ENCODE data around the gene GALNS. TPM values are rescaled to one million over a fixed set of nuclear protein-coding genes. Genes with fewer than 3 reads are reported as not detected.
"Not testable (repeated sequence)": the region's sequence is repeated elsewhere in the genome, so short reads cannot be mapped to it uniquely, and the experiment has no call there.

GALNS gene
- total and polyA plus RNA-seq, 2 donors (not counting 1 experiment from before 2014, with no cell fraction given) = 10.6 to 29.6 TPM

- H3K9me3 ChIP-seq (ENCODE audit: control insufficient read depth, insufficient read depth, low read depth, low read length) = no peaks in the 10 kb centered on the region
- H3K36me3 ChIP-seq (ENCODE audit: control insufficient read depth, insufficient read depth, low read length) = no peaks in the 10 kb centered on the region
- no peak overlapping the region for H3K9ac ChIP-seq (ENCODE audit: insufficient read depth, low read length)
- no peak for TF ChIP-seq EZH2 (IDR thresholded peaks at IDR 0.05; ENCODE audit: low read length, missing control alignments)
- TF ChIP-seq, protein P1, sequence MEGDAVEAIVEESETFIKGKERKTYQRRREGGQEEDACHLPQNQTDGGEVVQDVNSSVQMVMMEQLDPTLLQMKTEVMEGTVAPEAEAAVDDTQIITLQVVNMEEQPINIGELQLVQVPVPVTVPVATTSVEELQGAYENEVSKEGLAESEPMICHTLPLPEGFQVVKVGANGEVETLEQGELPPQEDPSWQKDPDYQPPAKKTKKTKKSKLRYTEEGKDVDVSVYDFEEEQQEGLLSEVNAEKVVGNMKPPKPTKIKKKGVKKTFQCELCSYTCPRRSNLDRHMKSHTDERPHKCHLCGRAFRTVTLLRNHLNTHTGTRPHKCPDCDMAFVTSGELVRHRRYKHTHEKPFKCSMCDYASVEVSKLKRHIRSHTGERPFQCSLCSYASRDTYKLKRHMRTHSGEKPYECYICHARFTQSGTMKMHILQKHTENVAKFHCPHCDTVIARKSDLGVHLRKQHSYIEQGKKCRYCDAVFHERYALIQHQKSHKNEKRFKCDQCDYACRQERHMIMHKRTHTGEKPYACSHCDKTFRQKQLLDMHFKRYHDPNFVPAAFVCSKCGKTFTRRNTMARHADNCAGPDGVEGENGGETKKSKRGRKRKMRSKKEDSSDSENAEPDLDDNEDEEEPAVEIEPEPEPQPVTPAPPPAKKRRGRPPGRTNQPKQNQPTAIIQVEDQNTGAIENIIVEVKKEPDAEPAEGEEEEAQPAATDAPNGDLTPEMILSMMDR (conservative IDR thresholded peaks at IDR 0.05 in 1 of 2, IDR thresholded peaks at IDR 0.05 in 1 of 2; ENCODE audit: low read depth in 1 of 2, low read length in 2 of 2) = no peak
- H4K20me1 ChIP-seq (ENCODE audit: control insufficient read depth, extremely low read depth, insufficient read depth, low read length) = no peaks in the 10 kb centered on the region
- H3K4me3 ChIP-seq (replicated peaks in 1 of 4; ENCODE audit: control extremely low read depth in 1 of 4, insufficient read depth in 1 of 4, low read depth in 3 of 4, low read length in 4 of 4) = no peak overlapping the region
- no peaks in the 10 kb centered on the region for H3K4me1 ChIP-seq (ENCODE audit: control insufficient read depth, extremely low read depth, insufficient read depth, low read length)
- H3K79me2 ChIP-seq (ENCODE audit: control insufficient read depth, insufficient read depth, low read length) = no peaks in the 10 kb centered on the region
- no peak overlapping the region for H2AFZ ChIP-seq (ENCODE audit: low read length)
- no peak overlapping the region for H3K27ac ChIP-seq (ENCODE audit: insufficient read depth, low read length)
- H3K4me2 ChIP-seq (ENCODE audit: extremely low read depth, insufficient read depth, low read length) = no peak overlapping the region
- DNase-seq (ENCODE audit: low read depth in 2 of 2) = no peak
- peaks cover 6% of the 10 kb centered on the region for H3K27me3 ChIP-seq (ENCODE audit: control insufficient read depth, insufficient read depth, low read length)
Observed at GRCh38 chr16:88895335-88895734, 38.6 kb upstream of the GALNS start.

DNA sequence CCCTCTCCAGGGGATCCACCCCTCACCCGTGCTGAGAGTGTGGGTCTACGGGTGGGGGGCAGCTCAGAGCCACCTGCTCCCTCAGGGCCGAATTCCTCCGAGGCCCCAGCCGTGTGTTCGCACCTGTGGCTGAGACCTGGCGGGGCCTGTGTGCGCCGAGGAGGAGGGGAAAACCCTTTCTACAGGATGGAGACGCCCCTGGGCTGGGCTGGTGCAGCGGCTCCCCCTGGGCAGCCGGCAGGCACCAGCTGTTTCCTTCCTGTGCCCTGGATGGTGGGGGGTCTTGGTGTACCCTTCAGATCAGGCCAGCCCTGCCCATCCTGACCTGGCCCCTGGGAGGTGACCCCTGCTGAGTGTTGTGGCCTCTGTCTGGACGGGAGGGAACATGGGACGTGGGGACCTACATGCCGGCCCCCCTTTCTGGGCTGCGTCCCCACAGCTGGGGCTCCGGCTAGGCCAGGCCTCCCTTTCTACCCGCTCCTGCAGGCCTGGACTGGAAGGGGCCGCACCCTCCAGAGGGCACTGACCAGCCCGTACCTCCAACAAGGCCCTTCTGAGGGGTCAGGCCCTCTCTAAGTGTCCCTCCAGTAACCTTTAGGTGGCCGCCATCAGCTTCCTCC is 38.0 kb upstream of the GALNS start:
- Histone ChIP-seq H3K9ac (ENCODE audit: insufficient read depth, low read length) (no peak overlapping the region), H3K4me1 (ENCODE audit: control insufficient read depth, extremely low read depth, insufficient read depth, low read length) (no peaks in the 10 kb centered on the region), H4K20me1 (ENCODE audit: control insufficient read depth, extremely low read depth, insufficient read depth, low read length) (no peaks in the 10 kb centered on the region), H3K79me2 (ENCODE audit: control insufficient read depth, insufficient read depth, low read length) (no peaks in the 10 kb centered on the region), H3K4me3 (replicated peaks in 1 of 4; ENCODE audit: control extremely low read depth in 1 of 4, insufficient read depth in 1 of 4, low read depth in 3 of 4, low read length in 4 of 4) (no peak overlapping the region), H2AFZ (ENCODE audit: low read length) (no peak overlapping the region), H3K4me2 (ENCODE audit: extremely low read depth, insufficient read depth, low read length) (no peak overlapping the region), H3K36me3 (ENCODE audit: control insufficient read depth, insufficient read depth, low read length) (no peaks in the 10 kb centered on the region), H3K27me3 (ENCODE audit: control insufficient read depth, insufficient read depth, low read length) (peaks cover under 1% of the 10 kb centered on the region), H3K27ac (ENCODE audit: insufficient read depth, low read length) (no peak overlapping the region), H3K9me3 (ENCODE audit: control insufficient read depth, insufficient read depth, low read depth, low read length) (no peaks in the 10 kb centered on the region)
- DNase-seq (ENCODE audit: low read depth in 2 of 2) = no peak
- TF ChIP-seq EZH2 (IDR thresholded peaks at IDR 0.05; ENCODE audit: low read length, missing control alignments) = no peak
- TF ChIP-seq, protein P1 (conservative IDR thresholded peaks at IDR 0.05 in 1 of 2, IDR thresholded peaks at IDR 0.05 in 1 of 2; ENCODE audit: low read depth in 1 of 2, low read length in 2 of 2) = no peak

DNA sequence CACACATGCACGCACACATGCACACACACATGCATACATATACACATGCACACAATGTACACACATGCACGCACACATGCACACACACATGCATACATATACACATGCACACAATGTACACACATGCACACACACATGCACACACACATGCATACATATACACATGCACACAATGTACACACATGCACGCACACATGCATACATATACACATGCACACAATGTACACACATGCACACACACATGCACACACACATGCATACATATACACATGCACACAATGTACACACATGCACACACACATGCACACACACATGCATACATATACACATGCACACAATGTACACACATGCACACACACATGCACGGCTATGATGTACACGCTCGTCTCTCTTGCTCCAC is 37.5 kb upstream of the GALNS start:
- H3K4me2 ChIP-seq (ENCODE audit: extremely low read depth, insufficient read depth, low read length); H3K27me3 ChIP-seq (ENCODE audit: control insufficient read depth, insufficient read depth, low read length); DNase-seq (ENCODE audit: low read depth in 2 of 2); H3K27ac ChIP-seq (ENCODE audit: insufficient read depth, low read length); H3K4me1 ChIP-seq (ENCODE audit: control insufficient read depth, extremely low read depth, insufficient read depth, low read length); H4K20me1 ChIP-seq (ENCODE audit: control insufficient read depth, extremely low read depth, insufficient read depth, low read length); H3K36me3 ChIP-seq (ENCODE audit: control insufficient read depth, insufficient read depth, low read length); H3K9ac ChIP-seq (ENCODE audit: insufficient read depth, low read length); H3K4me3 ChIP-seq (replicated peaks in 1 of 4; ENCODE audit: control extremely low read depth in 1 of 4, insufficient read depth in 1 of 4, low read depth in 3 of 4, low read length in 4 of 4); H3K79me2 ChIP-seq (ENCODE audit: control insufficient read depth, insufficient read depth, low read length); H2AFZ ChIP-seq (ENCODE audit: low read length); H3K9me3 ChIP-seq (ENCODE audit: control insufficient read depth, insufficient read depth, low read depth, low read length): not testable (repeated sequence)
